Measurements from ENCODE around the gene MASP2. TPM values are rescaled to one million over a fixed set of nuclear protein-coding genes. Genes with fewer than 3 reads are reported as not detected.

The MASP2 gene
- total and polyA plus RNA-seq, 9 of the 15 experiments (the other 6 are each of a cell fraction or from before 2014, with no cell fraction given), result 0.01 to 0.23 (median 0.06) TPM; not detected in 3

- POLR2A ChIA-PET, result interaction anchor here (1.0 to 1.5 kb wide), 3 partner anchors 9 to 12 kb away, joined by 3 to 5 read pairs (median 4); no protein-coding TSS in a partner anchor
- no peak for DNase-seq (ENCODE audit: extremely low read depth in 1 of 4, low spot score in 3 of 4)
- FAIRE-seq, result peak; percentile 6
- ATAC-seq, result no peak
- no TSS peak for BruUV-seq (replicated peaks)
- intact Hi-C loops (cut with micrococcal nuclease) (no loop called here), in situ Hi-C loops (cut with MboI) (no loop called here)
- Histone ChIP-seq H3K9ac (ENCODE audit: insufficient read depth in 1 of 2, low read depth in 2 of 2, low read length in 2 of 2) (no peak overlapping the region), H3K9me1 (ENCODE audit: control insufficient read depth, insufficient read depth, low read length) (no peaks in the 10 kb centered on the region), H3K36me3 (ENCODE audit: control insufficient read depth, insufficient read depth, low read length) (peaks cover 50% of the 10 kb centered on the region), H3K27me3 (ENCODE audit: control insufficient read depth in 2 of 2, insufficient read depth in 2 of 2, low read length in 2 of 2) (no peaks in the 10 kb centered on the region), H3K27ac (ENCODE audit: extremely low read depth, low read depth, low read length) (no peak overlapping the region), H3K4me2 (ENCODE audit: insufficient read depth, low read length) (no peak overlapping the region), H3K79me2 (ENCODE audit: control insufficient read depth, insufficient read depth, low read length) (no peaks in the 10 kb centered on the region), H3K9me3 (replicated peaks; ENCODE audit: control insufficient read depth, insufficient read depth, low read depth, low read length) (no peaks in the 10 kb centered on the region), H3K4me1 (replicated peaks in 1 of 2; ENCODE audit: control insufficient read depth in 2 of 2, insufficient read depth in 2 of 2, low read length in 2 of 2) (no peaks in the 10 kb centered on the region), H4K20me1 (replicated peaks; ENCODE audit: control insufficient read depth, insufficient read depth, low read length) (no peaks in the 10 kb centered on the region), H3K4me3 (no peak overlapping the region), H2AFZ (ENCODE audit: low read depth, low read length) (no peak overlapping the region)
- WGBS (ENCODE audit: insufficient coverage, low coverage, missing lambda C conversion rate), result 67% methylated on average over 6 of the region's 6 CpGs
- CTCF ChIA-PET (ENCODE audit: low intra/inter-chr PET ratio), result no interaction called here
- TF ChIP-seq NFIC (IDR thresholded peaks at IDR 0.05) (no peak), FIP1L1 (IDR thresholded peaks at IDR 0.05; ENCODE audit: low read depth, low read length, poor library complexity, severe bottlenecking) (no peak), NR1H2 (CRISPR knock-in tag; IDR thresholded peaks at IDR 0.05) (no peak), ARID2 (IDR thresholded peaks at IDR 0.05) (no peak), HNRNPLL (IDR thresholded peaks at IDR 0.05; ENCODE audit: low read depth, low read length, poor library complexity, severe bottlenecking) (no peak), ZNF316 (IDR thresholded peaks at IDR 0.05) (no peak), SP2 (IDR thresholded peaks at IDR 0.05; ENCODE audit: extremely low read depth, low read depth, low read length, poor library complexity, severe bottlenecking) (no peak), FOXJ2 (tag; IDR thresholded peaks at IDR 0.05) (no peak), ZNF282 (CRISPR knock-in tag; IDR thresholded peaks at IDR 0.05) (no peak), ZNF24 (IDR thresholded peaks at IDR 0.05) (no peak), RB1 (IDR thresholded peaks at IDR 0.05; ENCODE audit: low read depth) (no peak)
- TF ChIP-seq, protein P1, sequence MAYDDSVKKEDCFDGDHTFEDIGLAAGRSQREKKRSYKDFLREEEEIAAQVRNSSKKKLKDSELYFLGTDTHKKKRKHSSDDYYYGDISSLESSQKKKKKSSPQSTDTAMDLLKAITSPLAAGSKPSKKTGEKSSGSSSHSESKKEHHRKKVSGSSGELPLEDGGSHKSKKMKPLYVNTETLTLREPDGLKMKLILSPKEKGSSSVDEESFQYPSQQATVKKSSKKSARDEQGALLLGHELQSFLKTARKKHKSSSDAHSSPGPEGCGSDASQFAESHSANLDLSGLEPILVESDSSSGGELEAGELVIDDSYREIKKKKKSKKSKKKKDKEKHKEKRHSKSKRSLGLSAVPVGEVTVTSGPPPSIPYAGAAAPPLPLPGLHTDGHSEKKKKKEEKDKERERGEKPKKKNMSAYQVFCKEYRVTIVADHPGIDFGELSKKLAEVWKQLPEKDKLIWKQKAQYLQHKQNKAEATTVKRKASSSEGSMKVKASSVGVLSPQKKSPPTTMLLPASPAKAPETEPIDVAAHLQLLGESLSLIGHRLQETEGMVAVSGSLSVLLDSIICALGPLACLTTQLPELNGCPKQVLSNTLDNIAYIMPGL (CRISPR knock-in tag; IDR thresholded peaks at IDR 0.05), result no peak
- TF ChIP-seq, protein P2, sequence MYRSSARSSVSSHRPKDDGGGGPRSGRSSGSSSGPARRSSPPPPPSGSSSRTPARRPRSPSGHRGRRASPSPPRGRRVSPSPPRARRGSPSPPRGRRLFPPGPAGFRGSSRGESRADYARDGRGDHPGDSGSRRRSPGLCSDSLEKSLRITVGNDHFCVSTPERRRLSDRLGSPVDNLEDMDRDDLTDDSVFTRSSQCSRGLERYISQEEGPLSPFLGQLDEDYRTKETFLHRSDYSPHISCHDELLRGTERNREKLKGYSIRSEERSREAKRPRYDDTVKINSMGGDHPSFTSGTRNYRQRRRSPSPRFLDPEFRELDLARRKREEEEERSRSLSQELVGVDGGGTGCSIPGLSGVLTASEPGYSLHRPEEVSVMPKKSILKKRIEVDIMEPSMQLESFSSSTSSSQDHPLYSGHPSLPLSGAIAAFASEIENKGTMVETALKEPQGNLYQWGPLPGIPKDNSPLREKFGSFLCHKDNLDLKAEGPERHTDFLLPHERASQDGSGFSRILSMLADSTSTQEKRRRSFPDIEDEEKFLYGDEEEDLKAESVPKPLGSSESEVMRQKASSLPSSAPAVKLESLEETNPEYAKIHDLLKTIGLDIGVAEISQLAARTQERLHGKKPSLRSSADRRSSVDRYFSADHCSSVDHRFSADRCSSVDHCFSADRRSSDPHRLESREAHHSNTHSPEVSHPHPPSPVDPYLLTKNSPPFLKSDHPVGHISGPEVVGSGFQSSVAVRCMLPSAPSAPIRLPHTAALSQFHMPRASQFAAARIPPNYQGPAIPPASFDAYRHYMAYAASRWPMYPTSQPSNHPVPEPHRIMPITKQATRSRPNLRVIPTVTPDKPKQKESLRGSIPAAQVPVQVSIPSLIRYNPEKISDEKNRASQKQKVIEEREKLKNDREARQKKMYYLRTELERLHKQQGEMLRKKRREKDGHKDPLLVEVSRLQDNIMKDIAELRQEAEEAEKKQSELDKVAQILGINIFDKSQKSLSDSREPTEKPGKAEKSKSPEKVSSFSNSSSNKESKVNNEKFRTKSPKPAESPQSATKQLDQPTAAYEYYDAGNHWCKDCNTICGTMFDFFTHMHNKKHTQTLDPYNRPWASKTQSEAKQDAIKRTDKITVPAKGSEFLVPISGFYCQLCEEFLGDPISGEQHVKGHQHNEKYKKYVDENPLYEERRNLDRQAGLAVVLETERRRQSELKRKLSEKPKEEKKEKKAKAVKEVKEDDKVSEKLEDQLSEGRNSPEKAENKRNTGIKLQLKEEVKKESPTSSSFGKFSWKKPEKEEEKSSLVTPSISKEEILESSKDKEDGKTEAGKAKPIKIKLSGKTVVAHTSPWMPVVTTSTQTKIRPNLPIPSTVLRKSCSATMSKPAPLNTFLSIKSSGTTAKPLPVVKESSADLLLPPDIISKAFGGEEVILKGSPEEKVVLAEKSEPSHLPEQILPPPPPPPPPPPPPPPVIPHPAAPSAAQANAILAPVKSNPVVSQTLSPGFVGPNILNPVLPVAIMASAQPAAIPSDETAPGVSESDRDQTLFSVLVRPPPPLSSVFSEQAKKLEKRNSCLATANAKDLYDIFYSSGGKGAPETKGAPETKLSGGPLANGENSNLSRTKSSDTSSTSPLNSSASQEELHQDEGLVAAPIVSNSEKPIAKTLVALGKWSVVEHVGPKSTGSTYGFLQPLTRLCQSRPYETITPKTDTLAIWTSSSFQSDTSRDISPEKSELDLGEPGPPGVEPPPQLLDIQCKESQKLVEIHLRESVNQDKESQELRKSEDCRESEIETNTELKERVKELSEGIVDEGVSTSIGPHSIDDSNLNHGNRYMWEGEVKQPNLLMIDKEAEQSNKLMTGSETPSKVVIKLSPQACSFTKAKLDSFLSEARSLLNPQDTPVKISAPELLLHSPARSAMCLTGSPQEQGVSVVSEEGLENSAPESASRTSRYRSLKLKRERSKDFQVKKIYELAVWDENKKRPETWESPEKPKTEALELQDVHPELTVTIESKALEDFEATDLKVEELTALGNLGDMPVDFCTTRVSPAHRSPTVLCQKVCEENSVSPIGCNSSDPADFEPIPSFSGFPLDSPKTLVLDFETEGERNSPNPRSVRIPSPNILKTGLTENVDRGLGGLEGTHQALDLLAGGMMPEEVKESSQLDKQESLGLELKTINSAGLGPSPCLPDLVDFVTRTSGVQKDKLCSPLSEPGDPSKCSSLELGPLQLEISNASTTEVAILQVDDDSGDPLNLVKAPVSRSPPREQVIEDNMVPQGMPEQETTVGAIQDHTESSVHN (IDR thresholded peaks at IDR 0.05; ENCODE audit: borderline replicate concordance in 1 of 2, low read depth in 1 of 2), result no peak
Measured at GRCh38 chr1:11027316-11027715, 19.7 kb downstream of the MASP2 start.
